Cardiac muscle cell (in vitro differentiated cells and primary cell): ENCODE measurements around the gene KRCC1. TPM values are rescaled to one million over a fixed set of nuclear protein-coding genes. Genes with fewer than 3 reads are reported as not detected.

Experiments used
- polyA plus RNA-seq: library from polyadenylated mRNA; unstranded; fragments of >200 nt; fragmentation: Nextera tagmentation; extraction: Ambion mirVana; gene quantifications from 2 replicates; pipeline ENCODE4 v1.2.1, GENCODE V29; 2016
- total RNA-seq: library from RNA; depleted of rRNA; stranded (reverse); fragments of >200 nt; gene quantifications from 2 replicates; pipeline ENCODE4 v1.2.3, GENCODE V29; 2016

KRCC1 gene
- total and polyA plus RNA-seq, 2 experiments from 2014 or later: 26.5 to 26.6 TPM

Other genes with a start within 250 kb of the KRCC1 start
- 13.2 and 26.7 TPM in 2 replicates for gene RGPD2, start 230.0 kb downstream of the KRCC1 start, total RNA-seq
- 17.6 and 19.3 TPM in 2 replicates for gene RGPD2, start 230.0 kb downstream of the KRCC1 start, polyA plus RNA-seq
- gene RNU2-63P, start 39.2 kb downstream of the KRCC1 start, total RNA-seq: not detected in 2 replicates
- gene RNU2-63P, start 39.2 kb downstream of the KRCC1 start, polyA plus RNA-seq: 1.7 TPM in 1 of 2 replicates, not detected in the other
- gene SMYD1, start 12.0 kb upstream of the KRCC1 start, total RNA-seq: 289 and 375 TPM in 2 replicates
- gene SMYD1, start 12.0 kb upstream of the KRCC1 start, polyA plus RNA-seq: 211 and 303 TPM in 2 replicates
- not detected in 2 replicates for gene FABP1, start 72.3 kb upstream of the KRCC1 start, total RNA-seq
- 0.24 and 0.45 TPM in 2 replicates for gene FABP1, start 72.3 kb upstream of the KRCC1 start, polyA plus RNA-seq
- 9.8 and 10.7 TPM in 2 replicates for gene THNSL2, start 114.6 kb upstream of the KRCC1 start, total RNA-seq
- gene THNSL2, start 114.6 kb upstream of the KRCC1 start, polyA plus RNA-seq: 12.1 and 15.8 TPM in 2 replicates